Immature natural killer cell (primary cell): ENCODE measurements around the gene OMP. TPM values are rescaled to one million over a fixed set of nuclear protein-coding genes. Genes with fewer than 3 reads are reported as not detected.
A peak's percentile ranks its signal among the peaks of the same experiment; 100 is the strongest.

ENCODE experiments used
- DNase-seq, 3 donors: peaks; one replicate each; pipeline ENCODE4 v3.0.0; 2022; ENCODE audit warnings: mixed read lengths in 1 of 3
- H3K27ac Mint-ChIP-seq, 6 donors: one replicate each; pipeline ENCODE4 v1.8.0; 2020; ENCODE audit warnings: mixed read lengths in 6 of 6, mild to moderate bottlenecking in 5 of 6, inconsistent platforms in 4 of 6, moderate library complexity in 3 of 6
- H3K27me3 Mint-ChIP-seq, 3 donors: one replicate each; pipeline ENCODE4 v1.8.0; 2020 to 2021; ENCODE audit warnings: low read depth in 3 of 3, mild to moderate bottlenecking in 3 of 3, mixed read lengths in 3 of 3, moderate library complexity in 3 of 3, inconsistent platforms in 1 of 3
- H3K36me3 Mint-ChIP-seq, 3 donors: one replicate each; pipeline ENCODE4 v1.8.0; 2020; ENCODE audit warnings: mixed read lengths in 3 of 3, inconsistent platforms in 2 of 3, mild to moderate bottlenecking in 2 of 3
- H3K4me1 Mint-ChIP-seq, 2 donors: one replicate each; pipeline ENCODE4 v1.8.0; 2020; ENCODE audit warnings: inconsistent platforms in 2 of 2, mild to moderate bottlenecking in 2 of 2, mixed read lengths in 2 of 2, moderate library complexity in 1 of 2
- H3K4me3 Mint-ChIP-seq, 5 donors: one replicate each; pipeline ENCODE4 v1.8.0; 2020; ENCODE audit warnings: mild to moderate bottlenecking in 5 of 5, mixed read lengths in 5 of 5, inconsistent platforms in 3 of 5, moderate library complexity in 3 of 5
- H3K9me3 Mint-ChIP-seq, 6 donors: one replicate each; pipeline ENCODE4 v1.8.0; 2020; ENCODE audit warnings: mild to moderate bottlenecking in 6 of 6, mixed read lengths in 6 of 6, inconsistent platforms in 4 of 6, moderate library complexity in 3 of 6
- polyA plus RNA-seq, 3 donors: library from polyadenylated mRNA; unstranded; fragments of 300-500 nt; fragmentation: Illumina TruSeq; gene quantifications; one replicate each; pipeline ENCODE4 v1.2.3, GENCODE V29; 2021

OMP gene
- polyA plus RNA-seq, 3 donors from 2014 or later, result not detected

DNA sequence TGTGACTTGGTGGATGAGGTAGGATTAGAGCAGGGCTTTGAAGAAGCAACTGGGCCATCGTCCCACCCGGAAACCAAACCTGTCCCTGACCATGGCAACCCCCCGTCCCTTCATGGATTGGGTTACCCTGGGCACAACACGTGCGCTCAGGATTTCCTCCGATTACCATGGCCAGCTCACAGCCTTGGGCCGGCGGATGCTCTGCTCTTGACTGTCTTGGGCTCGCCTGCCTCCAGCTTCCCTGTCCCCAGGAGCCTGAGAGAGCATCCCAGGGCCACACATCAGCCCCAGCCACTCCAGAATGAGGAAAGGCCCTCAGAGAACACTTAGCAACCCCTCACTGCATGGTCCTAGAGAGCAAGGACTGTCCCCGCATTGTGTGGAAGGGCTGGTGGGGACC is 48.2 kb downstream of the OMP start:
- H3K27me3 Mint-ChIP-seq, result peaks cover 10 to 24% (median 16%) of the 10 kb centered on the region in 3 donors
- H3K4me3 Mint-ChIP-seq, result no peak overlapping the region
- H3K27ac Mint-ChIP-seq, result no peak overlapping the region
- H3K36me3 Mint-ChIP-seq, result peaks cover 0 to 5% (median 0%) of the 10 kb centered on the region in 3 donors
- peaks cover 54 to 60% of the 10 kb centered on the region in 2 donors for H3K4me1 Mint-ChIP-seq
- no peak for DNase-seq
- H3K9me3 Mint-ChIP-seq, result no peaks in the 10 kb centered on the region

DNA sequence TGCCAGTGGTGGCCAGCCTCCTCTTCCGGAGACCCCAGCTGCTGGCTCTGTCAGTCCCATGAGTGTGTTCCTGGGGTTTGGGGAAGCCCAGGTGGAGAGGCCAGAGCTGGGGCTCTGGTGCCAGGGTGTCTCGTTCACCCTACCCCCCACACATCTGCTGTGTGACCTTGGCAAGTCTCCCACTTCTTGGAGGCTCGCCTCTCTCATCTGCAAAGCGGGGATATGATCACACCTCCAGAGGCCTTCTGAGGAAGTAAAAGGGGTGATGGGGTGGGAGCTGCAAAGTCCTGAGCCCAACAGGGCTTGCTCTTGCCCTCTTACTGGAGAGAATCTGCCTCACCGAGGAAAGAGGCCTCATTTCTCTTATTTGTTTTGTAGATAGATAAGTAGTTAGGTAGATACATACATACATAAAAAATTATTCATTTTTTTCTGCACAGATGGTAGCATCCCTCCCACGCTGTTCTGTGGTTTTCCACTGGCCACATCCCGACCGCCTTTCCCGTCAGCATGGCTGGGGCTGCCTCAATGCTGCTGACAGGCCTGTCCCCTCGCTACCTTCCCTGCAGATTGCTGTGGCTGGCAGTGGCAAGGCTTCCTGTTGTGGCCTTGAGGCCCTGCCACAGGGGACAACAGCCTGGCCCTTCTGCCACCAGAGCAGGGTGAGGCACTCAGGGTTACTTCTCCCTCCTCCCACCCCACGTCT is 49.3 kb downstream of the OMP start:
- peaks cover 7 to 21% (median 15%) of the 10 kb centered on the region in 3 donors for H3K27me3 Mint-ChIP-seq
- H3K4me1 Mint-ChIP-seq, result peaks cover 57 to 65% of the 10 kb centered on the region in 2 donors
- H3K36me3 Mint-ChIP-seq, result peaks cover 0 to 5% (median 0%) of the 10 kb centered on the region in 3 donors
- peak overlapping the region; percentile 42 to 86 (median 60) for H3K27ac Mint-ChIP-seq
- H3K4me3 Mint-ChIP-seq, result peak overlapping the region; percentile 9 to 76 (median 71)
- H3K9me3 Mint-ChIP-seq, result no peaks in the 10 kb centered on the region
- peak; percentile 73 to 78 (median 75) for DNase-seq

GRCh38 chr11:77152846-77153245 is 50.2 kb downstream of the OMP start:
- H3K4me3 Mint-ChIP-seq, result peak overlapping the region; percentile 7 to 76 (median 71)
- H3K36me3 Mint-ChIP-seq, result peaks cover 0 to 5% (median 0%) of the 10 kb centered on the region in 3 donors
- H3K4me1 Mint-ChIP-seq, result peaks cover 50 to 64% of the 10 kb centered on the region in 2 donors
- DNase-seq, result no peak
- no peaks in the 10 kb centered on the region for H3K9me3 Mint-ChIP-seq
- peak overlapping the region in 5 of 6 donors; percentile 43 to 79 (median 69) for H3K27ac Mint-ChIP-seq
- H3K27me3 Mint-ChIP-seq, result peaks cover 7 to 18% (median 15%) of the 10 kb centered on the region in 3 donors

Other genes starting within 250 kb of the OMP start
- 1 to 10 TPM; 3.3 to 8.4 (median 5.3) TPM for gene ACER3, start 241.9 kb upstream of the OMP start, polyA plus RNA-seq
- gene B3GNT6, start 68.4 kb upstream of the OMP start, polyA plus RNA-seq, result not detected
- gene CAPN5, start 35.9 kb upstream of the OMP start, polyA plus RNA-seq, result 10 to 100 TPM in 1 of 3 donors, 1 to 10 TPM in 2; 1.6 to 18.8 (median 6.1) TPM
- gene MYO7A, start 25.4 kb downstream of the OMP start, polyA plus RNA-seq, result under 1 TPM in 2 of 3 donors, not detected in 1; 0.21 to 0.45 TPM
- gene GDPD4, start 198.8 kb downstream of the OMP start, polyA plus RNA-seq, result not detected